GM12872 (cell line): ENCODE measurements around the gene ADD3.

ENCODE experiments used
- TF ChIP-seq, protein P1 (sequence below): IDR thresholded peaks from 3 replicates; pipeline ENCODE4 v1.5.1; 2011; ENCODE audit warnings: low read depth, mild to moderate bottlenecking, low read length, moderate library complexity; ENCODE audit not compliant: insufficient read depth

Gene ADD3

DNA sequence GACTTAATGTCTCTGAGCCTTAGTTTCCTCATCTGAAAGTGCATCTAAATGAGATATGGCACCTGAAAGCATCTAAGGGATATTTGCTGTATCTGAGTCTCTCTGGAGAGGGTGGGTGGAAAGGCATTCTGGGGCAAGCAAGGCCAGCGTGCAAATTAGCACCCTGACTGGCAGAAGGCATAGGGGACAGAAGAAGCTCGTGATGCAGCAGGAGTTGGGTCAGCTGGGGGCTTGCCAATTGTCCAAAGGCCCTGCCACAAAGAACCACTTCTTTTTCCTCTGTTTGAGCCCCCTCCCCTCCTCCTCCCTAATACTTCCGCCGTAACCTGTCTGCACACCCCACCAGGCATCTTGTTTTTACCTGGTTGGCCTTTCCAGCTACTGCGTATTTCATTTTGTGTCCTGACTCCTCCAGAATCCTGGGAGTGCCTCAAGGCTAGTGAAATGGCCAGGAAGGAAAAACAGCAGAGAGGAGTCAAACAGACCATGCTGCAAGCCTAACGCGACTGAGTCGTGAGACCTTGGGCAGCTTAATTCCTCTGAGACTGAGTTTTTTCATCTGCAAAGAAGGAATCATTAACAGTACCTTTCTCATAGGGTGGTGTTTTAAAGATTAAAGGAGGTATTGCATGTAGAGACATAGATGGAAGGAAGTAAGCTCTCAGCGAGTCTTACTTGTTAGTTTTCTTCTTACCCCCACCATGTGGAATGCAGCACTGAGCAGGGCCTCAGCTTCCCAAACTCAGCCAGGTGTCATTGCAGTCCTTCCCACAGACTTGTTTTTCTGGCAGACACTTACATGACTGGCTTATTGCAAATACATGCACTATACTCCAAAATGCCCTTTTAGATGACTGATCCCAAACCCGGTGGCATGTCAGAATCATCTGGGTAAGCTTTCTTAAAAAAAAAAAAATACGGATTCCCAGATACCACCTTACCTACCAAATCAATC, 150.5 kb downstream of the ADD3 start:
- TF ChIP-seq, protein P1, sequence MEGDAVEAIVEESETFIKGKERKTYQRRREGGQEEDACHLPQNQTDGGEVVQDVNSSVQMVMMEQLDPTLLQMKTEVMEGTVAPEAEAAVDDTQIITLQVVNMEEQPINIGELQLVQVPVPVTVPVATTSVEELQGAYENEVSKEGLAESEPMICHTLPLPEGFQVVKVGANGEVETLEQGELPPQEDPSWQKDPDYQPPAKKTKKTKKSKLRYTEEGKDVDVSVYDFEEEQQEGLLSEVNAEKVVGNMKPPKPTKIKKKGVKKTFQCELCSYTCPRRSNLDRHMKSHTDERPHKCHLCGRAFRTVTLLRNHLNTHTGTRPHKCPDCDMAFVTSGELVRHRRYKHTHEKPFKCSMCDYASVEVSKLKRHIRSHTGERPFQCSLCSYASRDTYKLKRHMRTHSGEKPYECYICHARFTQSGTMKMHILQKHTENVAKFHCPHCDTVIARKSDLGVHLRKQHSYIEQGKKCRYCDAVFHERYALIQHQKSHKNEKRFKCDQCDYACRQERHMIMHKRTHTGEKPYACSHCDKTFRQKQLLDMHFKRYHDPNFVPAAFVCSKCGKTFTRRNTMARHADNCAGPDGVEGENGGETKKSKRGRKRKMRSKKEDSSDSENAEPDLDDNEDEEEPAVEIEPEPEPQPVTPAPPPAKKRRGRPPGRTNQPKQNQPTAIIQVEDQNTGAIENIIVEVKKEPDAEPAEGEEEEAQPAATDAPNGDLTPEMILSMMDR: no peak

DNA sequence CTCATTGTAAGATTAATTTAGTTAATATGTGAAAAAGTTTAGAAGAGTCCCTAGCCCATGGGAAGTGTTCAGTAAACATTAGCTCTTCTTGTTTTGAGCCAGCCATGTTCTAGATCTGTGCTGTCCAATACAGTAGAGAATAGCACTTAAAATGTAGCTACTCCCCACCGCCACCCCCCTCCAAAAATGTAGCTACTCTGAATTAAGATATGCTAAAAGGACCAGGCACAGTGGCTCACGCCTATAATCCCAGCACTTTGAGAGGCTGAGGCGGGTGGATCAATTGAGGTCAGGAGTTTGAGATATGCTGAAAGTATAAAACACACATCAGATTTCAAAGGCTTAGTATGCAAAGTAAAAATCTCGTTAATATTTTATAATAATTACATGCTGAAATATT, 152.3 kb downstream of the ADD3 start:
- TF ChIP-seq, protein P1: no peak

DNA sequence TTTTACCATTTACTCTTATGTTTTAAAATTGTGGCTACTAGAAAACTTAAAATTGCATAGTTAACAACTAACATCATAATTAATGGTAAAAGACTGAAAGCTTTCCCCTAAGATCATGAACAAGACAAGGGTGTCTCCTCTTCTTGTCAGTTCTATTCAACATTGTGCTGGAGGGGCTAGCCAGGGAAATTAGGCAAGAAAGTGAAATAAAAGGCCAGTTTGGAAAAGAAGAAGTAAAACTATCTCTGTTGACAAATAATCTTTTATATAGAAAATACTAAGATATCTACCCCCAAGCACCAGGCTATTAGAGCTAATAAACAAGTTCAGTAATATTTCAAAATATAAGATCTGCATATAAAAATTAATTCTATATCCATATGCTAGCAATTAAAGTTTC, 152.7 kb downstream of the ADD3 start:
- TF ChIP-seq, protein P1: no peak

DNA sequence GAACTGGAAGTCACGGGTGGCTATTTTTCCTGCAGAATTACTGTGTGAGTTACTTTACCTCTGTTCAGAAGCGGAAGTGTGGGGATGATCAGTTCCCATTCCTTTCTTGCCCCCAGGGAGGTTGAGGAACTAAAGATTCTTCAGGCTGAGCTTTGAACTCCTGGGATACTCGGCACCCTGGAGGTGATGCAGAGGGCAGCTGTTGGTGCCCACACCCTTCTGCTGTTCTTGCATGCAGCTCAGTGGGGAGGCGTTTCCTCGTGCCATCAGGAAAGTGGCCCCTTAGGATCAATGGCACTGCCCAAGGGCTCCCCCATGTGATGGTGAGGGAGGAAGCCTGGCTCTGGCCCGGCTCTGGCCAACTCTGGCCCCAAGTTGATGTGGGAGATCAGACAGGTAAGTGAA, 155.0 kb downstream of the ADD3 start:
- TF ChIP-seq, protein P1: 0 out of 3 replicates have a peak, but pooled peaks have one; percentile 16

DNA sequence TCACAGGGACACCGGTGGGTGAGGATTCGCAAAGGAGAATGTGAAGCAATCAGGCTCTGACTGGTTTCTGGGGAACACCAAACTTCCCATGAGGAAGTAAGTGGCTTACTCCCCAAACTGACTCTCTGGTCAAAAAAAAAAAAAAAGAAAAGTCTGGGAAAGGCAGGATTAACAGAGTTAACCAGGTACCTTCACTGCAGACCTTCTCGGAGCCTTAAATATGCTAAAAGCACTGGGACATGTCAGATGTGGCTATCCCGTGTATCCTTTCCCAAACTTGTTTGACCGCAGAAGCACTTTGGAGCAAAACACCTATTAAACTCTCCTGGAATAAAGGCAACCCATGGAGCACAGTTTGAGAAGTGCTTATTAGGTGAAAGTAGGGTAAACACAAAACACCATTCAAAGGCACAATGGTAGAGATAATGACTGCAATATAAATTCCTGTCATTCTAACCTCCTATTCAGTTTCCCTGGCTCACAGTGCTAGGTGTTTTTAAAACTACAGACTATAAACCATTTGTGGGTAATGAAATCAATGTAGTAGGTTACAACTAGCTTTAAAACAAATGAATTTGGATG, 155.5 kb downstream of the ADD3 start:
- TF ChIP-seq, protein P1: no peak

DNA sequence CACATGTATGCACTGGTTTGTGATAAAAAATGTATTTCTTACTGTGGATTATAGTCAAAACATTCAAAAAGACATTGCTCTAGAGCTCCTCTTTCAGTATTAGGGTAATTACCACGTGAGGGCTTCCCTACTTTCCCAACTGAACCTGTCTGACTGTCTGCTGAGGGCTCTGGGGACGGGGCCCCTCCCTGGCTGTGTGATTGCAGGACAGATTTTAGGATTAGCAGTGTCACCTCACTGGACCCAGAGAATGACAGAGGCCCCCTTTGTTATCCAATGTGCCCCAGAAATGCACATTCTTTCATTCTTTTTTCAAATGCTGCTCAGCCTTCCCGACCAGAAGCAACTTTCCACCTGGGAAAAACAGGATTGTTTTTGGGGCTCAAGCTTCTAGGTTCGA, 156.1 kb downstream of the ADD3 start:
- TF ChIP-seq, protein P1: no peak

DNA sequence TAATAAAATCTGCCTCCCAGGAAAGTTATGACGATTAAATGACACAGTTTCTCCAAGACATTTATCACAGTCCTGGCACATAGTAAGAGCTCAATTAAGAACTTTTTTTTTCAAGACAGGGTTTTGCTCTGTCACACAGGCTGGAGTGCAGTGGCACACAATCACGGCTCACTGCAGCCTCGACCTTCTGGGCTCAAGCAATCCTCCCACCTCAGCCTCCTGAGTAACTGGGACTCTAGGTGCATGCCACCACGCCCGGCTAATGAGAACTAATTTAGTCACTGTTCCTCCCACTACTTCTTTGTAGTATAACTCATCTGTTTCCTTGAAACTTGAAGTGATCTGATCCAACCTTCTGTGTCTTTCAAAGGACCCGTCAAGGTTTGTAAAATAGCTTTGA, 157.5 kb downstream of the ADD3 start:
- TF ChIP-seq, protein P1: no peak
